Activated CD4-positive, alpha-beta T cell treated with anti-CD3 and anti-CD28 coated beads, Interleukin-2, amount 50 U/mL, for 1 hour (primary cell): ENCODE measurements around the gene IAH1.
A peak's percentile ranks its signal among the peaks of the same experiment; 100 is the strongest.
"Not testable (repeated sequence)": the region's sequence is repeated elsewhere in the genome, so short reads cannot be mapped to it uniquely, and the experiment has no call there.

Experiments used
- DNase-seq: peaks from one replicate; pipeline ENCODE4 v3.0.0-alpha.2; 2020

Gene IAH1

GRCh38 chr2:9473985-9474360 lies 378 bp upstream of the IAH1 start:
- DNase-seq: peak; percentile 70

GRCh38 chr2:9477914-9478313 lies 3.6 kb downstream of the IAH1 start:
- no peak for DNase-seq

- no peak for DNase-seq
These were observed 4.2 kb downstream of the IAH1 start for GRCh38 chr2:9478526-9478925.

GRCh38 chr2:9480157-9480556 lies 5.8 kb downstream of the IAH1 start:
- no peak for DNase-seq

GRCh38 chr2:9483107-9483506 lies 8.8 kb downstream of the IAH1 start:
- no peak for DNase-seq

- DNase-seq: no peak
These were observed 10.2 kb downstream of the IAH1 start for GRCh38 chr2:9484533-9484932.

GRCh38 chr2:9488583-9489547 lies 14.5 kb downstream of the IAH1 start:
- DNase-seq: no peak

- no peak for DNase-seq
These were observed 16.4 kb downstream of the IAH1 start for GRCh38 chr2:9490789-9491188.

GRCh38 chr2:9492927-9493326 lies 18.6 kb downstream of the IAH1 start:
- DNase-seq: no peak

GRCh38 chr2:9493478-9493877 lies 19.1 kb downstream of the IAH1 start:
- no peak for DNase-seq

- DNase-seq: no peak
These were observed 19.7 kb downstream of the IAH1 start for GRCh38 chr2:9494081-9494480.

- DNase-seq: no peak
These were observed 22.7 kb downstream of the IAH1 start for GRCh38 chr2:9497017-9497416.

GRCh38 chr2:9498210-9498609 lies 23.9 kb downstream of the IAH1 start:
- DNase-seq: no peak

- DNase-seq: no peak
These were observed 34.6 kb downstream of the IAH1 start for GRCh38 chr2:9508931-9509330.

- not testable (repeated sequence) for DNase-seq
These were observed 39.6 kb downstream of the IAH1 start for GRCh38 chr2:9513946-9514345.

- DNase-seq: no peak
These were observed 42.9 kb downstream of the IAH1 start for GRCh38 chr2:9517118-9517782.

GRCh38 chr2:9518163-9518562 lies 43.8 kb downstream of the IAH1 start:
- no peak for DNase-seq

- no peak for DNase-seq
These were observed 44.4 kb downstream of the IAH1 start for GRCh38 chr2:9518780-9519179.

GRCh38 chr2:9519250-9519649 lies 44.9 kb downstream of the IAH1 start:
- DNase-seq: no peak

GRCh38 chr2:9524291-9524690 lies 49.9 kb downstream of the IAH1 start:
- no peak for DNase-seq

GRCh38 chr2:9525266-9525665 lies 50.9 kb downstream of the IAH1 start:
- DNase-seq: no peak

GRCh38 chr2:9527995-9528787 lies 53.8 kb downstream of the IAH1 start:
- DNase-seq: no peak

- DNase-seq: no peak
These were observed 58.1 kb downstream of the IAH1 start for GRCh38 chr2:9532421-9532820.

GRCh38 chr2:9533663-9534062 lies 59.3 kb downstream of the IAH1 start:
- no peak for DNase-seq
